GM23248 (cell line): ENCODE data around the gene AOPEP. TPM values are rescaled to one million over a fixed set of nuclear protein-coding genes. Genes with fewer than 3 reads are reported as not detected.
A peak's percentile ranks its signal among the peaks of the same experiment; 100 is the strongest.

Experiments used
- DNase-seq: peaks from one replicate; pipeline ENCODE4 v3.0.0-alpha.2; 2015
- H2AFZ ChIP-seq: fragments of 200-600 bp; sonication (generic); 2 replicates; pipeline ENCODE4 v1.6.1; 2016; ENCODE audit warnings: antibody characterized with exemption
- H3F3A ChIP-seq: fragments of 200-600 bp; sonication (generic); 2 replicates; pipeline ENCODE4 v1.6.1; 2016; ENCODE audit warnings: mild to moderate bottlenecking, antibody characterized with exemption, mixed run types; ENCODE audit not compliant: insufficient read depth
- H3K27ac ChIP-seq: fragments of 200-600 bp; sonication (generic); 2 replicates; pipeline ENCODE4 v1.5.1; 2016; ENCODE audit warnings: mild to moderate bottlenecking
- H3K27me3 ChIP-seq: fragments of 200-600 bp; sonication (generic); replicated peaks from 2 replicates; pipeline ENCODE4 v1.6.1; 2016; ENCODE audit warnings: mild to moderate bottlenecking; ENCODE audit not compliant: insufficient read depth
- H3K36me3 ChIP-seq: fragments of 200-600 bp; sonication (generic); 2 replicates; pipeline ENCODE4 v1.6.1; 2016; ENCODE audit warnings: low read depth, mild to moderate bottlenecking
- H3K4me1 ChIP-seq: fragments of 200-600 bp; sonication (generic); 2 replicates; pipeline ENCODE4 v1.6.1; 2016; ENCODE audit warnings: mild to moderate bottlenecking; ENCODE audit not compliant: insufficient read depth
- H3K4me2 ChIP-seq: fragments of 200-600 bp; sonication (generic); one replicate; pipeline ENCODE4 v1.6.1; 2016; ENCODE audit warnings: mild to moderate bottlenecking; ENCODE audit not compliant: unreplicated experiment
- H3K4me3 ChIP-seq: fragments of 200-600 bp; sonication (generic); 2 replicates; pipeline ENCODE4 v1.5.1; 2016; ENCODE audit warnings: mild to moderate bottlenecking
- H3K79me2 ChIP-seq: fragments of 200-600 bp; sonication (generic); 2 replicates; pipeline ENCODE4 v1.6.1; 2016; ENCODE audit warnings: mild to moderate bottlenecking; ENCODE audit not compliant: insufficient read depth
- H3K9ac ChIP-seq: fragments of 200-600 bp; sonication (generic); 2 replicates; pipeline ENCODE4 v1.6.1; 2016; ENCODE audit warnings: mild to moderate bottlenecking
- H3K9me2 ChIP-seq: fragments of 200-600 bp; sonication (generic); 2 replicates; pipeline ENCODE4 v1.6.1; 2016; ENCODE audit warnings: mixed run types, mild to moderate bottlenecking, moderate library complexity; ENCODE audit not compliant: insufficient read depth
- H3K9me3 ChIP-seq: fragments of 200-600 bp; sonication (generic); one replicate; pipeline ENCODE4 v1.6.1; 2017; ENCODE audit warnings: low read depth
- H4K20me1 ChIP-seq: fragments of 200-600 bp; sonication (generic); 2 replicates; pipeline ENCODE4 v1.6.0; 2016; ENCODE audit not compliant: insufficient read depth
- EZH2 ChIP-seq: fragments of 200-600 bp; sonication (generic); IDR thresholded peaks from 2 replicates; pipeline ENCODE4 v1.6.1; 2018; ENCODE audit warnings: antibody characterized with exemption, mild to moderate bottlenecking; ENCODE audit not compliant: insufficient read depth, poor library complexity, severe bottlenecking
- EZH2phosphoT487 ChIP-seq: fragments of 200-600 bp; sonication (generic); IDR thresholded peaks from 2 replicates; pipeline ENCODE4 v1.6.1; 2018; ENCODE audit warnings: antibody characterized with exemption, moderate library complexity, mild to moderate bottlenecking, low read depth; ENCODE audit not compliant: insufficient read depth
- WGBS, 2 experiments: methylation state at CpG; one replicate each; pipeline ENCODE4 v1.1.6; 2015 to 2017; ENCODE audit warnings: low lambda C conversion rate in 2 of 2, low coverage in 1 of 2; ENCODE audit errors: missing lambda C conversion rate in 2 of 2; 5-methylcytosine and 5-hydroxymethylcytosine counted together
- in situ Hi-C: fragments of 300-500 bp; cut with MboI; formaldehyde crosslinking; loops from 2 replicates; pipeline ENCODE4 v1.15.0; 2020
- polyA plus RNA-seq: library from polyadenylated mRNA; unstranded; fragments of >200 nt; fragmentation: Nextera tagmentation; extraction: Ambion mirVana; gene quantifications from 2 replicates; pipeline ENCODE4 v1.2.1, GENCODE V29; 2016
- total RNA-seq: library from RNA; depleted of rRNA; stranded (reverse); fragments of >200 nt; shearing (Covaris generic); gene quantifications from 2 replicates; pipeline ENCODE4 v1.2.3, GENCODE V29; 2014

The AOPEP gene
- total and polyA plus RNA-seq, 2 experiments from 2014 or later: 90.0 to 120 TPM

GRCh38 chr9:94725293-94725692 lies 1.2 kb upstream of the AOPEP start:
- WGBS, 2 experiments: 89 to 91% methylated on average over 3 of the region's 3 CpGs

GRCh38 chr9:94728719-94729118 lies 2.2 kb downstream of the AOPEP start:
- Histone ChIP-seq H3K27me3 (no peaks in the 10 kb centered on the region), H3K4me3 (no peak overlapping the region), H3K36me3 (no peaks in the 10 kb centered on the region), H3K9me3 (no peaks in the 10 kb centered on the region), H3K4me1 (0 out of 2 replicates have a peak, but pooled peaks cover 9% of the 10 kb centered on the region), H3F3A (no peaks in the 10 kb centered on the region), H3K9me2 (no peaks in the 10 kb centered on the region), H4K20me1 (no peaks in the 10 kb centered on the region), H2AFZ (no peak overlapping the region), H3K9ac (no peak overlapping the region), H3K27ac (no peak overlapping the region), H3K79me2 (peaks cover 37% of the 10 kb centered on the region), H3K4me2 (no peak overlapping the region)
- 69 to 76% methylated on average over 6 of the region's 6 CpGs for WGBS, 2 experiments
- no peak for DNase-seq
- in situ Hi-C loops: no loop called here
- TF ChIP-seq EZH2 (no peak), EZH2phosphoT487 (no peak)

More at GRCh38 chr9:94725293-94725692, 1.2 kb upstream of the AOPEP start:
- DNase-seq: no peak
- Histone ChIP-seq H3K27ac (no peak overlapping the region), H3K9me2 (no peaks in the 10 kb centered on the region), H3F3A (no peaks in the 10 kb centered on the region), H3K27me3 (no peaks in the 10 kb centered on the region), H3K4me1 (0 out of 2 replicates have a peak, but pooled peaks cover 9% of the 10 kb centered on the region), H3K9me3 (no peaks in the 10 kb centered on the region), H3K9ac (no peak overlapping the region), H4K20me1 (no peaks in the 10 kb centered on the region), H3K4me3 (no peak overlapping the region), H2AFZ (peak overlapping the region; percentile 43; the same call in 1 of the 2 replicates), H3K79me2 (peaks cover 32% of the 10 kb centered on the region), H3K4me2 (no peak overlapping the region), H3K36me3 (no peaks in the 10 kb centered on the region)
- in situ Hi-C loops: no loop called here
- TF ChIP-seq EZH2phosphoT487 (no peak), EZH2 (no peak)

DNA sequence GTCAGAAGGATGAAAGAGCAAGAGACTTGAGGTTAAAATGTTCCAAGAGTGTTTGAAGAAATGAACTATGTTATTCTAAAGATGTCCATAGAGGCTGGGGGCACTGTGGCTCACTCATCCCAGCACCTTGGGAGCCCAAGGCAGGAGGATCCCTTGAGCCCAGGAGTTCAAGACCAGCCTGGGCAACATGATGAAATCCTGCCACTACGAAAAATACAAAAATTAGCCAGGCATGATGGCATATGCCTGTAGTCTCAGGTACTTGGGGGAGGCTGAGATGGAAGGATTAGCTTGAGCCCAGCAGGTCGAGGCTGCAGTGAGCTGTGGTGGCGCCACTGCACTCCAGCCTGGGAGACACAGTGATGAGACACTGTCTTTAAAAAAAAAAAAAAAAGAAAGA lies 2.7 kb downstream of the AOPEP start:
- H3K27me3 ChIP-seq: no peaks in the 10 kb centered on the region
- no peak overlapping the region for H3K4me3 ChIP-seq
- H3K4me1 ChIP-seq: 0 out of 2 replicates have a peak, but pooled peaks cover 9% of the 10 kb centered on the region
- H3K9me3 ChIP-seq: no peaks in the 10 kb centered on the region
- H3K27ac ChIP-seq: no peak overlapping the region
- H2AFZ ChIP-seq: no peak overlapping the region
- H3F3A ChIP-seq: no peaks in the 10 kb centered on the region
- in situ Hi-C loops: no loop called here
- no peak overlapping the region for H3K9ac ChIP-seq
- H3K79me2 ChIP-seq: peaks cover 37% of the 10 kb centered on the region
- DNase-seq: no peak
- H3K4me2 ChIP-seq: no peak overlapping the region
- TF ChIP-seq EZH2phosphoT487 (no peak), EZH2 (no peak)
- no peaks in the 10 kb centered on the region for H3K9me2 ChIP-seq
- no peaks in the 10 kb centered on the region for H4K20me1 ChIP-seq
- no peaks in the 10 kb centered on the region for H3K36me3 ChIP-seq
- WGBS, 2 experiments: 95 to 99% methylated on average over 3 of the region's 3 CpGs

DNA sequence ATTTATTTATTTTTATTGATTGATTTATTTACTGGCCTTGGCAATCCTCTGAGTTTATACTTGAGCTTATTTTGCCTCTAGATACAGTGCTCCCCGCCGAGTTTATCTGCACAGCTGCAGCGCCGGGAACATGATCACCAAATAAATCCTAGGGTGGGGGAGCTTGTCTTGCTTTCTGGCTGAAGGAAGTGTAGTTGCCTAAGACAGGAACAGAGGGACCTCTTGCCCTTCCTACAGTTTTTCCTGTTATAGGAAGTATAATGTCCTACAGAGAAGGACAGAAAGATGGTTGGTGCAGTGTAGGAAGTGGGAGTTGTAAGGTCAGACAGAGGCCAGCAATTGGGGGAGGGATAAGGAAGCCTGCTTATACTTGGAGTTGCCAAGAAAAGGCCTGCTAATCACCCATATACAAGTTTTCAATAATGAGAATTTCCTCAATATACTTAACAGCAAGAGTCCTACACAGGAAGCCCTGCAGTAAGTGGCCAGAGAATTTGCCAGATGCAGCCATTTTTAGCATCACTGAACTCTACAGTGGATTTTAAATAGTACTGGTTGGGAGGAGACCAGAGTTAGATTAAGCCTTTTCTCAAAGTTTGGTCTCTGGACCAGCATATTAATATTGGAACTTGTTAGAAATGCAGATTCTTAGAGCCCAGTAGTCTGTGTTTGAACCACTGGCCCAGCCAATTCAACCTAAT lies 7.7 kb downstream of the AOPEP start:
- in situ Hi-C loops: no loop called here
- Histone ChIP-seq H3K4me2 (no peak overlapping the region), H2AFZ (no peak overlapping the region), H3K27me3 (no peaks in the 10 kb centered on the region), H3K9ac (no peak overlapping the region), H3K4me1 (no peaks in the 10 kb centered on the region), H3K9me3 (no peaks in the 10 kb centered on the region), H3K79me2 (peaks cover 15% of the 10 kb centered on the region), H3K4me3 (no peak overlapping the region), H3K9me2 (no peaks in the 10 kb centered on the region), H4K20me1 (no peaks in the 10 kb centered on the region), H3K36me3 (no peaks in the 10 kb centered on the region), H3K27ac (no peak overlapping the region), H3F3A (no peaks in the 10 kb centered on the region)
- no peak for TF ChIP-seq EZH2
- no peak for DNase-seq
- WGBS, 2 experiments: 96 to 98% methylated on average over 4 of the region's 4 CpGs
